Kasumi-1 (cell line): ENCODE measurements around the gene LRMDA.

Source experiments
- DNase-seq, 2 experiments: peaks; one replicate each; lab custom pipeline; 2025; lab: John Stamatoyannopoulos, UW

The LRMDA gene

GRCh38 chr10:75836064-75836463 is 404.6 kb downstream of the LRMDA start:
- no peak for DNase-seq

- no peak for DNase-seq
Measured at GRCh38 chr10:75838486-75838885, 407.1 kb downstream of the LRMDA start.

GRCh38 chr10:75839020-75839419 is 407.6 kb downstream of the LRMDA start:
- no peak for DNase-seq

GRCh38 chr10:75841266-75841665 is 409.8 kb downstream of the LRMDA start:
- DNase-seq: no peak

GRCh38 chr10:75845176-75845947 is 413.9 kb downstream of the LRMDA start:
- DNase-seq: peak; percentile 74 to 75

- DNase-seq: no peak
Measured at GRCh38 chr10:75847477-75847876, 416.1 kb downstream of the LRMDA start.

- DNase-seq: no peak
Measured at GRCh38 chr10:75851580-75852345, 420.3 kb downstream of the LRMDA start.

- peak; percentile 28 to 41 for DNase-seq
Measured at GRCh38 chr10:75852851-75853484, 421.5 kb downstream of the LRMDA start.

- DNase-seq: no peak
Measured at GRCh38 chr10:75857269-75857846, 425.9 kb downstream of the LRMDA start.

- DNase-seq: no peak
Measured at GRCh38 chr10:75857896-75858295, 426.5 kb downstream of the LRMDA start.

GRCh38 chr10:75858339-75858738 is 426.9 kb downstream of the LRMDA start:
- DNase-seq: no peak

GRCh38 chr10:75859141-75859540 is 427.7 kb downstream of the LRMDA start:
- DNase-seq: no peak

- no peak for DNase-seq
Measured at GRCh38 chr10:75860009-75860408, 428.6 kb downstream of the LRMDA start.

- DNase-seq: peak; percentile 59 to 68
Measured at GRCh38 chr10:75861582-75861981, 430.2 kb downstream of the LRMDA start.

- DNase-seq: no peak
Measured at GRCh38 chr10:75862935-75863334, 431.5 kb downstream of the LRMDA start.

- no peak for DNase-seq
Measured at GRCh38 chr10:75864717-75865116, 433.3 kb downstream of the LRMDA start.

- DNase-seq: no peak
Measured at GRCh38 chr10:75865413-75866299, 434.2 kb downstream of the LRMDA start.

- DNase-seq: no peak
Measured at GRCh38 chr10:75866300-75866625, 434.8 kb downstream of the LRMDA start.

- DNase-seq: no peak
Measured at GRCh38 chr10:75866731-75867130, 435.3 kb downstream of the LRMDA start.

- no peak for DNase-seq
Measured at GRCh38 chr10:75868574-75868973, 437.1 kb downstream of the LRMDA start.

GRCh38 chr10:75870039-75870645 is 438.7 kb downstream of the LRMDA start:
- no peak for DNase-seq
